HG03095 (cell line): ENCODE measurements around the gene PTMA.
A peak's percentile ranks its signal among the peaks of the same experiment; 100 is the strongest.
"Not testable (repeated sequence)": the region's sequence is repeated elsewhere in the genome, so short reads cannot be mapped to it uniquely, and the experiment has no call there.

Experiments
- ATAC-seq: cut with Tn5 transposase; IDR thresholded peaks from one replicate; pipeline ENCODE4 v1.9.1; 2021; ENCODE audit warnings: moderate library complexity; ENCODE audit not compliant: unreplicated experiment

The PTMA gene, protein sequence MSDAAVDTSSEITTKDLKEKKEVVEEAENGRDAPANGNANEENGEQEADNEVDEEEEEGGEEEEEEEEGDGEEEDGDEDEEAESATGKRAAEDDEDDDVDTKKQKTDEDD

DNA sequence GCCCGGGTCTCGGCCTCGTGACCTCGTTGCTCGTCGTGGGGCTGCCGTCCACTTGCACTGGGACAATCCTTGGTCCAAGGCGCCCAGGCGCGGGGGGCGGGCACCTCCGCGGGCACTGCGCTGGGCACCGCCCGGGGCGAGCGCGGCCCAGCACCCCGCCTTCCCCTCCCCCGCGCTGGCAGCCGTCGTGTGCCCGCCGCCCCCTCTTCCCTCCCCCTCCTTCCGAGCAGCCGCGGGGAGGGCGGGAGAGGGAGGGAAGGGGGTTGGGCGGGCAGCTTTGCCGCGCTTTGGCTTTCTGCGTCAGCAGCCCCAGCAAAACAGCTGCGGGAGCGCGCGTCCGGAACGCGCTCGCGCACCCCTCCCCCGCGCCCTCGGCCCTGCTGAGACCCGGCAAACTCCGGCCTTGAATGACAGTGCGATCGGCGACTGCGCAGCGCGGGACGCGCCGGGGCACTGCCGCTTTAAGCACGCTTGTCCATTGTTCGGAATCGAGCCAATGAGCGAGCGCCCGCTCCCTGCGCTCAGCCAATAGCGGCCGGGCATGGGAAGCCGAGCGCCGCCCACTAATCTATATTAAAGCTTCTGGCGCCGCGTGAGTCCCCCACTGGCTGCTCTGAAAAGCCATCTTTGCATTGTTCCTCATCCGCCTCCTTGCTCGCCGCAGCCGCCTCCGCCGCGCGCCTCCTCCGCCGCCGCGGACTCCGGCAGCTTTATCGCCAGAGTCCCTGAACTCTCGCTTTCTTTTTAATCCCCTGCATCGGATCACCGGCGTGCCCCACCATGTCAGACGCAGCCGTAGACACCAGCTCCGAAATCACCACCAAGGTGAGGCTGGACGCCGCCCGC, at the start of gene PTMA:
TSS of gene PTMA (plus strand) at position 599 of the 846 bp plus-strand sequence. CDS start at position 781, 182 bp downstream.
- ATAC-seq = peak; percentile 56

DNA sequence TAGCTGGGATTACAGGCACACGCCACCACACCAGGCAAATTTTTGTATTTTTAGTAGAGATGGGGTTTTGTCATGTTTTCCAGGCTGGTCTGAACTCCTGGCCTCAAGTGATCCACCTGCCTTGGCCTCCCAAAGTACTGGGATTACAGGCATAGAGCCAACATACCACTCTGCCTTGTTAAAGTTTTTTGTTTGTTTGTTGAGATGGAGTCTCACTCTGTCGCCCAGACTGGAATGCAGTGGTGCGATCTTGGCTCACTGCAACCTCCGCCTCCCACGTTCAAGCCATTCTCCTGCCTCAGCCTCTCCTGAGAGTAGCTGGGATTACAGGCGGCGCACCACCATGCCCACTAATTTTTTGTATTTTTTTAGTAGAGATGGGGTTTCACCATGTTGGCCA, 48.3 kb upstream of the PTMA start:
- ATAC-seq = not testable (repeated sequence)

DNA sequence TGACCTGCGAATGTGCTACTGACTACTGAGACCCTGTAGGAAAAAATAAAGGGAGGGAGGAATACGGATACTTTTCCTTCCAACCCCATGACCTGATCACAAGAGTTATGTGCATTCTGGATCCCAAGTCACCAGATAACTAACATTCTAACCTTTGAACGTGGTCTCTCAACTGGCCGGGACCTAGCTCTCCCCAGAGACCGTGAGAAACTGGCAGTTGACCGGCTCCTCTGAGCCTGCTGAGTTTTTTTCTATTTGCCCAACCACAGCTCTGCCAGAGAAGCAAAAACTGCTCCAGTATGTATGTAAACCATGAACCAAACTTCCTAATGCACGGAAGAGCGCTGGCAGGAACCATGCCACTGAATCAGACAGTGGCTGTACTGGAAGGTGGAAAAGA, 47.5 kb upstream of the PTMA start:
- ATAC-seq = no peak

DNA sequence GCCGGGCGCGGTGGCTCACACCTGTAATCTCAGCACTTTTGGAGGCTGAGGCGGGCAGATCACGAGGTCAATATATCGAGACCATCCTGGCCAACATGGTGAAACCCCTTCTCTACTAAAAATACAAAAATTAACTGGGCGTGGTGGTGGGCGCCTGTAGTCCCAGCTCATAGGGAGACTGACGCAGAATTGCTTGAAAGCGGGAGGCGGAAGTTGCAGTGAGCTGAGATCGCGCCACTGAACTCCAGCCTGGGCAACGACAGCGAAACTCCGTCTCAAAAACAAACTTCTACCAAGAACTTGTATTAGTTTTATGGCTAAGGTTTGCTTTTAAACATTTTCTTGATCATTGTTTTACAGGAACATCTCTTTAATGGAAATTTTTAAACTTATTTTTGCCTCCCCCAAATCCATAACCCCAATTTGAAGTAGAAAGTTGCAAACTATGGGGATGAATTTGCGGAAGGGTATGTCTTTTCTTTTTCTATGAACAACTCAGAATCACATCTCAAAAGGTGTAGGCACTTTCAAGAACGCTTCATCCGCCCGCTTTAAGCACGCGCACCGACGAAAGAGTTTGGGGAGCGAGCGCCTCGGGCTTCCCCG, 46.8 kb upstream of the PTMA start:
- no peak for ATAC-seq

DNA sequence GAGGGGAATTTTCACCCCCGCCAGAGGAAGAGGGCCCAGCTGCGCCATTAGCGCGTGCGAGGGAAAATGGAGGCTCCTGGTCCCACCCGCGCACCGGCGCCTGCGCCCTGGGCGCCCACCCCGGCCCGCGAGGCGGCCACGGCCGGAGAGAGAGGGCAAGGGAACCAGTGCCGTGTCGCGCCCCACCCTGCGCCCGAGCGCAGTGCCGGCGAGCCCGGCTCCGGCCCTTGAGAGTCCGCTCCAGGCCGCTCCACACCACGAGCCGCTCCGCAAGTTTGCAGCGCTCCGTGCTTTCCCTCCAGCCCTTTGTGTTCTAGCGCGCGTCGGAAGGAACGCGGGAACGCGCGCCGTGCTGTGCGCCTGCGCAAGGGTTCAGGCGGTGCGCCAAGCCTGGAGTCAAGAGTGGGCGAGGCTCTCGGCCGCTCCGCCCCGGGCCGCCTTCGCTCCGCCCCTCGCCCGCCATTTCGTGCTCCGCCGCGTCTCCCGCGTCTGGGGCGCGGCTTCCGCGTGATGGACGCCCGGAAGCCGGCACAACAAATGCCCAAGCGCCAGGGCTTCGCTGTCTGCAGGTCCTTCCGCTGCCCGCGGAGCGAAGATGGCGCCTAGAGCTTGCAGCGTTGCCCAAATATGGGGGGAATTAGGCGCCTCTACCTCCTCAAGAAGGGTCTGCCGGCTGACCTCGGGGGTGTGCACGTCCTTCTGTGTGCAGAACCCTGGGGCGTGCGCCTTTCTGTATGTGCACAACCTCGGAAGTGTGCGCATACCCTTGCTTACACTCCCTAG, 46.1 kb upstream of the PTMA start:
- ATAC-seq = peak; percentile 55

DNA sequence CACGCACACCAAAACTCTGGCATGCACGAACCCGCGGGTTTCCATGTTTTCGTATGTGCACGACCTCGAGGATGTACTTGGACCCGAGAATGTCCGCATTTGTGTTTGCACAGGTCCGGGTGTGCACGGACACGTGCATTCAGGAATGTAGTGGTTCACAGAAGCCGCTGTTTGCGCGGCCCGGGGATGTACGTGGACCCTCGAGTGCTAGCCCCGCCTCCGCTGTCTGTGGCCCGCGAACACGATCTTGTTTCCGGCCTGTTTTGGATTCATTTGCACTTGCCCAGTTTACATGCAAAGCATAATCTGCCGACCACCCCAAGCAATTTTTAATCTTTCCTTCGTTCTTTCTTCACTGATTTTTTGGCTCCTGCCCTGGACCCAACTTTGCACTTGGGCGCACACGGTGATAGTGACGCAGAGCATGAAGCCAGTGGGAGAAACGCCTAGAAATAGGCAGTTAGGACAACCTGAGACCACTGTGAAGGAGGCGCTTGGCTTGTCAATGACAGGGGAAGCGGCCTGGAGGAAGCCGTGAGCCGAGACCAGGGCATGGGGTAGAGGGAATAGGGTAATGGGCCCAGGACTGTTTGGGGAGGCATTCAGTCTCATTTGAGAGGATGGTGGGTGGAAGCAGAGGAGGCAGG, 45.4 kb upstream of the PTMA start:
- ATAC-seq = no peak

DNA sequence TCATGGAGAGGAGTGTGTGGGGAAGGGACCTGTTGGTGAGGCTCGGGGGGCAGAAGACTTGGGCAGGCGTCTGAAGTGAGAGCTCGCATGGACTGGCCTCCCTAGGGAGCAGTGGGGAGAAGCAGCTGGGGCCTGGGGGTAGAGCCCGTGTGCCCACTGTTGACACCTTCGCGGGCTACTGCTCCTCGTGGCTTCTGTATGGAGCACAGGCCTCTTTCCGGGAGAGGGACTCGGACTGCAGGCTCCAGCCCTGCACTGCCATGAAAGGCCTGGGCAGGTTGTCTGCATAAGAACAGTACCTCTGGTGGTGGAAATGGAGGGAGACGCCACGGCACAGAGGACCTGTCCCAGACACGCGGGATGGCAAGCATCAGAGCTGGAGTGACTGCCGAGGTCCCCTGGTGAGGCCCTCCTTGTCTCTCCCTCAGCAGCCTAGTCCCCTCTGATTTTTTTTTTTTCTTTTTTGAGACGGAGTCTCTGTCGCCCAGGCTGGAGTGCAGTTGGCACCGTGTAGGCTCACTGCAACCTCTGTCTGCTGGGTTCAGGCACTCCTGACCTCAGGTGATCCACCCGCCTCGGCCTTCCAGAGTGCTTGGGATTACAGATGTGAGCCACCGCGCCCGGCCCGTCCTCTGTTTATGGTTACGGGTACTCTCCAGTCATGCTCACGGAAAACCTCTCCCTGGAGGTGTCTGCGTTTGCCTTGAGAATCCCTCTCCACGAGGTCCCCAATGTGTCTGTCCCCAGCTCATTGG, 44.7 kb upstream of the PTMA start:
- ATAC-seq = no peak

DNA sequence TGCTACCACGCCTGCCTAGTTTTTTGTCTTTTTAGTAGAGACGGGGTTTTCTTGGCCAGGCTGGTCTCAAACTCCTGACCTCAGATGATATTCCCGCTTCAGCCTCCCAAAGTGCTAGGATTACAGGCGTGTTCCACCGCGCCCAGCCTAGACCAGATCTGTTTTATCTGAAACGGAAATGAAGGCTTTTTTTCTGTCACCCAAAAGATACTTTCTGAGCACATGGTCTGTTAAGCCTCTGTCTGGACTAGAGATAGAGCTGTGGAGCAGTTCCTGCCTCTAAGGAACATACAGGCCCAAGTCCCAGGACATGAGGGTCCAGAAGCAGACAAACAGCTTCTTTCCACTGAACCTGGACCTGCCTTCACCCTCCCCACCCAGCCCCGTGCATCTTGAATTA, 43.6 kb upstream of the PTMA start:
- no peak for ATAC-seq

DNA sequence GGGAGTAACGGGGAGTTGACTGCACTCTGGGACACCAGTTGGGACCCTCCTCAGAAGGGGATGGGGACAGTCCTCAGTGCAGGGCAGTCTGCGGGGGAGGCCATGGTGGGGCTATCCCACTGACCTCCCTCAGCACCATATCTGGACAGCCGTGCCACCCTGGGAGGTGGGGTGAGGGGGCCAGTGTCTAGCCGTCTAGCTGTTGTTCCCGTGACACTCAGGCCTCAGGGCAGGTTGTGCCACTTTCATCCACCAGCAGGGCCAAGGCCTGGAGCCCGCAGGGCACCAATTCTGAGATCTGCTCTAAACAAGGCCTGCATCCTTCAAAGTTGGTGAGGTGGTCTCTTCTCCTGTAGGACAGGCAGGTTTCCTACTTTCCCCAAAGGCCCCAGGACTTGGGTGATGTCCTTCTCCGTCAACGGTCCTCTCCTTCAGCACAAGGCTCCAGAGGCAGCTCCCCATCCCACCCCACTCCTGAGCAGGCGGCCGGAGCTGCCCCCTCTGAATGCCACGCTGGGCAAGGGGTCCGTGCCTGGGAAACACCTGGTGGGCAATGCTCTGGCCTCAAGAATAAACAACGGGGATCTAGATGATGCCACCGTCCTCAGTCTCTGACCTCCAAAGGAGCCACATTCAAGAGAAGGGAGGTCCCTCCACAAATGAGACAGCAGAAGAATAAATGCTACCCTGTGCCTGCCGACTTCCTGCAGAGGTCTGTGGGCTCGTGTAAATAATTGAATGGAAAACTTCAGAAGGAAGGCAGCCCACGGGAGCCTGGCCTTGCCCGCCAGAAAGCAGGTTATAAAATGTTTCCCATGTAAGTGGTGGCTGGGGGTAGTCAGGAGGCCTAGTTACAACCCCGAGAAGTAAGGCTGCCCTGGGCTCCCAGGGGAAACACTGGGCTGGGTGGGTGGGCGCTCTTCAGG, 42.8 kb upstream of the PTMA start:
- no peak for ATAC-seq

DNA sequence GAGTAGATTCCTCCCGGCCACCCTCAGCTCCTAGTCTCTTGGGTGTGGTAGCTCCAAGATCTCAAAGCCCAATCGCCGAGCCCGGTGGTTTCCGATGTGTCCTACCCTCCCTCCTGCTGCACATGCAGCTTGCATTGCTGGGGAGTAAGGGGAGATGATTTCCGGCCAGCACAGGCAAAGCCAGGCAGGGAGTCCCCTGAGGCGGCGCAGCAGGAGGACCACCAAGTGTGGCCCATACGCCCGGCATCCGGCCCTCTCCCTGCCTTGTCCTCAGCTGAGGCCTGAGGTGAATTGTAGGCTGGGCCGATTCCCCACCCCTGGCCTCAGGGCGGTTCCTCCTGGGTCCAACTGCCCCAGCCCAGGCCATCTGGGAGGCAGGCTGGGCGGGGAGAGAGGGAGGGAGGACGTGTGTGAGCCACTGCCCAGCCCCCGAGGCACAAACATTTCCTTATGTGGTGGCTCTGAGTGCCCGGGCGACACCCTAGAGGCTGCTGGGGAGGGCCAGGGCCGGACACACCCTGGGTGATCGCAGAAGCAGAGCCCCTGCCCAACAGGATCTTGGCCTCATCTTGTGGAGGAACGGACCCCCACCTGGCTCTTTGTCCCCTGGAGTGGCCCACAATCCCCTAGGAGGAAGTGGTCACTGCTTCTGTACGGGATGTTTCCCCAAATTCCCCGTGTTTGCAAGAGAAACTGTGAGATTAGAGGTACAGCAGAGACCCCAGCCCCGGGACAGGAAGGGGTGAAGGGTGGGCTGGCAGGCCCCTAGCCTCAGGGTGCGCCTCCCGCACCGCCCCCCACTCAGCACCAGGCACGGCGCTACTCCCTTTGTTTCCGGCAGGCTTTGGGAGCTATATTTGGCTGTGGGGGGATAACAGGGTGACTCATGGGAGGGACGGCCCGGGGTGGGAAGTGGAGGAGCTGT, 41.9 kb upstream of the PTMA start:
- ATAC-seq = peak; percentile 52

DNA sequence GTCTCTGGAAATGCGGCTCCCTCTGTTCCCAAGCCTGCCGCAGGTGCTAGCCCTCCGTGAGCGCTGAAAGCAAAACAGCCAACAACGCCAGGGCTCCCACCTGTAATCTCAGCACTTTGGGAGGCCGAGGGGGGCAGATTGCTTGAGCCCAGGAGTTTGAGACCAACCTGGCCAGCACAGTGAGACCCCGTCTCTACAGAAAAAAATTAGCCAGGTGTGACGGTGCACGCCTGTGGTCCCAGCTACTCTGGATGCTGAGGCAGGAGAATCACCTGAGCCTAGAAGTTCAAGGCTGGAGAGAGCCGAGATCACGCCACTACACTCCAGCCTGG, 41.3 kb upstream of the PTMA start:
- ATAC-seq = no peak

DNA sequence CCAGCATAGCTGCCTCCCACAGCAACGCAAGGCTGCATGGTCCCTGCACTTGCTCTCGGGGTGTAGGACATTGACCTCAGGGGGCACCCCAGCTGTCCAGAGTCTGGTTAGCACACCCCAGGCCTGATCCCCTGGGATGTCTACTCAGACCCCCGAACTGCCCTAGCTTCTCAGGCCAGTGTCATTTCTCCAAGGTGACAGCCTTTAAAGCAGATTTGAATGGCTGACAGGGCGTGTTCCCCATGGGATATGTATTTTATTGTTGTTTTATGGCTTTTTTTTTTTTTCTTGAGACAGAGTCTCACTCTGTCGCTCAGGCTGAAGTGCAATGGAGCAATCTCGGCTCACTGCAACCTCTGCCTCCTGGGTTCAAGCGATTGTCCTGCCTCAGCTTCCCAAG, 40.8 kb upstream of the PTMA start:
- no peak for ATAC-seq

DNA sequence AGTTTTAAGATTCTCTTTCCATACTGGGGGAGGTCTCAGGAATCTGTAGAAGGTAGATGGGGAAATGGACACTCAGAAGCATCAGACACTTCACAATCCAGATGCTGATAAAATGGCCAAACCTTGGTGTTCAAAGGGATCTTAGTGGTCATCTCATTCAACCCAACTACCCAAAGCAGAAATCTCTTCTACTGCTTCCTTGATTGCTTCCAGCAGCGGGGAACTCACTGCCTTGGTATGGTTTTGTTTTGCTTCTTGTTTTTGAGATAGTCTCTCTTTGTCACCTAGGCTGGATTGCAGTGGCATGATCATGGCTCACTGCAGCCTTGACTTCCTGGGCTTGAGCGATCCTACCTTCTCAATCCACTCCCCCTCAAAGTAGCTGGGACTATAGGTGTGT, 39.3 kb upstream of the PTMA start:
- no peak for ATAC-seq

DNA sequence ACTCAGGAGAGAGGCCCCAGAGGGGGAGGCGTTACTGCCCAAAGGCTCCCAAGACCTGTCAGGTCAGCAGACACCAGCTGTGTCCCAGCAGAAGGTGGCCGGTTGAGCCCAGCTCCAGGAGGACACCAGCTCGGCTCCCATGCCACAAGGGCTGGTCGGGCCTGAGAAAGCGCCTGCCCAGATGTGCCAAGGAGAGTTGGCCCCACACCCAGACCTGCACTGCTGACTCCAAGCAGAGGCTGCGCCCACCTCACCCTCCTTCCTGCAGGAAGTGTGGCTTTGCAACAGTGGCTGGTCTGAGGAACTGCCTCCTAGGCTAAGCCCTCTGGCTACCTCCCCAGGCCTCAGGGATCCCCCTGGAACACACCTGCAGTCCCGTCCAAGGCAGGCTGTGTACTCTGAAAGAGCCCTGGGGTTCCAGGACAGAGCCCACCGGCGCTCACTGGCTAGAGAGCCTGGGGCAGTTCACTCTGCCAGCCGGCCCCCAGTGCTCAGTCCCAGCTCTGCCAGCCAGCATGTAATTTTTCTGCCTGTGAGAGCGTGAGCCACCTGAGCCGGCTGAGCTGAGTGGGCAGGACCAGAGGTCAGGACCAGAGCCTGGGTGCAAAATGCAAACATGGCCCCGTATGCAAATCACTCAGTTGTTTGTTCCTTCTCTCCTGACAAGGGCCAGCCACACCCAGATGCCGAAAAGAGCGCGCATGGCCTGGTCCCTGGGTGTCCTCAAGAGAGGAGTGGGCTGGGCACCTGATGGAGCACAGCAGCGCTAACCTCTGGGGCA, 36.9 kb upstream of the PTMA start:
- no peak for ATAC-seq

DNA sequence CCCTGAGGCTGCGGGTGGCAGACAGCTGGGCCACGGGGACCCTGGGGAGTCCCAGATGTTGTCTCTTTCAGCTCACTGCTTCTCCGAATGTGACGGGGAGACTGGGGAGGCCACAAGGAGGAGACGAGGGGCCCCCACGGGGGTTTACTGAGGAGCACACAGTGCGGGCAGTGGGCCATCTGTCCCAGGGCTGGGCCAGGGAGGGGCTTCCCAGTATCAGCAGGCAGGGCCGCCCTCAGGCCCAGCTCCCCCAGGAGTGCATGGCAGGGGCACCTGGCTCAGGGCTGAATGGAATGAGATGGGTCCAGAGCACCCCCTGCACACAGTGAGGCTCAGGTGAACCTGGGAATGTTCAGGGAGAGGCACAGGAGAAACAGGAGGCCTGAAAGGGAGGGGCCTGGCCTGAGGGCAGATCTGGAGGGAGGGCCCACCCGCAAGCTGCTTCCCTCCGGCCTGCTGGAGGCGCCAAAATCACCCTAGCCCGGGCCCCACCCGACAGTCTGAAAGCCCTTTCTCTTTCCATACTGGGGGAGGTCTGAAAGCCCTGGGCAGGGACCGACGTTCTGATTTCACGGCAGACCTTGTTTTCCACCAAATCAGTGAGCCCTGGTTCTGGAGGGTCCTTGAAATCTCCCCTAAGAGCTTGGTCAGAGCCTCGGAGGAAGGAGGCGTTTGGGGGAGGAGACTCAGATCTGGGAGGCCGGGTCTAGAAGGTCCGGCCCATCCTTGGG, 35.5 kb upstream of the PTMA start:
- peak; percentile 49 for ATAC-seq

DNA sequence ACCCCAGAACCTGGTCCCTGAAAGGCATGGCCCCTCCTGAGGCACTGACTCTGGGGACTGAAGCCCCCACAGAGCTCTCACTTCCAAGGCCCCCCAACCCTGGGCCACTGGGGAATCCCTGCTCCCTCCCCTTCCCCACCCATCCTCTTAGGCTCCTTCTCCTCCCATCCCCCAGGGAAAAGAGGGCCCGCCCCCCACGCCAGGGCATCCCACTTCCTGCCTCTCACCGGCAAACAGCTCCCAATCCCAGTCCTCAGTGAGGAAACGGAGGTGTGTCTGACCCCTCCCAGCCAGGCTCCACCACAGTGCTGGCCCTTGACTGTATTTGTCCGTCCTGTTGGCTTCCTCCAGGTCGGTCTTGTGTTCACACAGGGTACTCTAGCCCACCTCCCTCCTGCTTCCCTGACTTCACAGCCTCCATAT, 35.0 kb upstream of the PTMA start:
- no peak for ATAC-seq
